K562 (cell line): ENCODE measurements around the gene PFKL. TPM values are rescaled to one million over a fixed set of nuclear protein-coding genes. Genes with fewer than 3 reads are reported as not detected.

Source experiments
- ATAC-seq: fragments of 200-7000 bp; cut with Tn5 transposase; 3 replicates; pipeline ENCODE4 v1.9.1; 2020; ENCODE audit warnings: moderate library complexity
- BruUV-seq: library from RNA; stranded (reverse); fragments of 400-500 nt; replicated peaks from 2 replicates; lab custom pipeline; 2021; lab: Mats Ljungman, UMichigan
- CTCF ChIA-PET: fragments of 300-600 bp; formaldehyde crosslinking; extraction: SDS; loops from one replicate; lab custom pipeline; 2021; ENCODE audit warnings: low intra/inter-chr PET ratio; lab: Yijun Ruan, JAX
- POLR2A ChIA-PET: fragments of 300-600, 350-650 bp; sonication (Branson Sonifier 250); formaldehyde crosslinking; extraction: SDS; loops from one replicate; lab custom pipeline; 2021; ENCODE audit warnings: antibody characterized with exemption, inconsistent platforms; lab: Yijun Ruan, JAX
- DNase-seq, 4 experiments: peaks; one replicate each; pipeline versions ENCODE4 v3.0.0 to v3.0.0-alpha.2; 2011 to 2018; ENCODE audit warnings: low spot score in 3 of 4, mixed read lengths in 3 of 4; ENCODE audit errors: extremely low read depth in 1 of 4
- FAIRE-seq: peaks from 2 replicates; lab custom pipeline; 2011; peaks lifted over from hg19 to GRCh38; lab: Jason Lieb, UNC
- H2AFZ ChIP-seq: 2 replicates; pipeline ENCODE4 v1.6.0; 2011; ENCODE audit warnings: low read depth, low read length, control low read depth, inconsistent platforms
- H3K27ac ChIP-seq: fragments of 200-600 bp; 3 replicates; pipeline ENCODE4 v1.8.0; 2011; ENCODE audit warnings: low read depth, mild to moderate bottlenecking, control low read depth, inconsistent platforms, low read length, moderate library complexity, mixed read lengths; ENCODE audit errors: extremely low read depth
- H3K27me3 ChIP-seq, 2 experiments: fragments of 300-600 bp in 1 of 2; 2 replicates in 1 of 2; 3 replicates in 1 of 2; pipeline versions ENCODE4 v1.6.0 to v1.8.0; 2011; ENCODE audit warnings: inconsistent platforms in 2 of 2, low read length in 2 of 2, mild to moderate bottlenecking in 1 of 2, mixed read lengths in 1 of 2, moderate library complexity in 1 of 2; ENCODE audit not compliant: control insufficient read depth in 2 of 2, insufficient read depth in 2 of 2
- H3K36me3 ChIP-seq: fragments of 300-600 bp; 3 replicates; pipeline ENCODE4 v1.8.0; 2011; ENCODE audit warnings: mild to moderate bottlenecking, low read length, inconsistent platforms; ENCODE audit not compliant: control insufficient read depth, insufficient read depth
- H3K4me1 ChIP-seq, 2 experiments: fragments of 200-600 bp in 1 of 2; replicated peaks in 1 of 2; 2 replicates in 1 of 2; 3 replicates in 1 of 2; pipeline versions ENCODE4 v1.5.1 to v1.8.0; 2011; ENCODE audit warnings: inconsistent platforms in 2 of 2, low read length in 2 of 2, mild to moderate bottlenecking in 1 of 2, mixed read lengths in 1 of 2, moderate library complexity in 1 of 2; ENCODE audit not compliant: control insufficient read depth in 2 of 2, insufficient read depth in 2 of 2
- H3K4me2 ChIP-seq: 2 replicates; pipeline ENCODE4 v1.6.1; 2011; ENCODE audit warnings: low read length, control low read depth, inconsistent platforms, mixed read lengths; ENCODE audit not compliant: insufficient read depth
- H3K4me3 ChIP-seq: fragments of 200-600 bp; sonication (generic), shearing (Covaris generic); 2 replicates; pipeline ENCODE4 v1.5.1; 2016; ENCODE audit warnings: control low read depth, inconsistent platforms
- H3K79me2 ChIP-seq: fragments of 200-600 bp; 3 replicates; pipeline ENCODE4 v1.8.0; 2011; ENCODE audit warnings: low read length, inconsistent platforms; ENCODE audit not compliant: control insufficient read depth, insufficient read depth
- H3K9ac ChIP-seq, 2 experiments: 2 replicates each; pipeline versions ENCODE4 v1.6.0 to v1.6.1; 2011; ENCODE audit warnings: low read depth in 2 of 2, low read length in 2 of 2, control low read depth in 1 of 2, inconsistent platforms in 1 of 2, mild to moderate bottlenecking in 1 of 2, mixed read lengths in 1 of 2; ENCODE audit not compliant: insufficient read depth in 1 of 2
- H3K9me1 ChIP-seq: one replicate; pipeline ENCODE4 v1.6.0; 2011; ENCODE audit warnings: inconsistent platforms, mild to moderate bottlenecking, low read length, moderate library complexity; ENCODE audit not compliant: control insufficient read depth, insufficient read depth
- H3K9me3 ChIP-seq: replicated peaks from 2 replicates; pipeline ENCODE4 v1.5.1; 2011; ENCODE audit warnings: low read depth, low read length, inconsistent platforms; ENCODE audit not compliant: control insufficient read depth, insufficient read depth
- H4K20me1 ChIP-seq: replicated peaks from 2 replicates; pipeline ENCODE4 v1.6.1; 2011; ENCODE audit warnings: low read length, inconsistent platforms, mixed read lengths; ENCODE audit not compliant: control insufficient read depth, insufficient read depth
- BMI1 ChIP-seq: fragments of 150-350 bp; IDR thresholded peaks from 2 replicates; pipeline ENCODE4 v1.6.1; 2014; ENCODE audit warnings: low read length
- PYGO2 ChIP-seq: fragments of 450-650 bp; IDR thresholded peaks from 2 replicates; pipeline ENCODE4 v1.6.1; 2016; ENCODE audit warnings: mild to moderate bottlenecking, missing genetic modification characterization, moderate library complexity, missing compliant biosample characterization
- WGBS: fragments of 100-300 bp; shearing (Covaris generic); methylation state at CpG from one replicate; pipeline ENCODE4 v1.1.6; 2016; ENCODE audit warnings: low coverage, mixed read lengths; ENCODE audit not compliant: insufficient coverage; ENCODE audit errors: missing lambda C conversion rate; 5-methylcytosine and 5-hydroxymethylcytosine counted together
- in situ Hi-C: fragments of 300-500 bp; cut with MboI; formaldehyde crosslinking; loops from 4 replicates; pipeline ENCODE4 v1.15.0; 2018; ENCODE audit warnings: inconsistent platforms, mixed read lengths
- intact Hi-C: fragments of 100-400 bp; cut with micrococcal nuclease; formaldehyde crosslinking; loops from 2 replicates; pipeline ENCODE4 v1.14.2; 2022
- polyA plus RNA-seq, 8 experiments: library from polyadenylated mRNA; depleted of rRNA in 4 of 8; stranded (reverse) in 5 of 8; unstranded in 3 of 8; fragments of >200 nt; fragmentation: Nextera tagmentation in 2 of 8; fragmentation: Illumina TruSeq in 1 of 8; extraction: Ambion mirVana in 2 of 8; extraction: Trizol in 1 of 8; gene quantifications; 2 replicates each; pipeline versions ENCODE4 v1.2.1 to v1.2.3, GENCODE V29; 2011 to 2014; ENCODE audit warnings: inconsistent platforms in 1 of 8, missing spikeins in 1 of 8
- total RNA-seq, 7 experiments: library from RNA; depleted of rRNA in 6 of 7; stranded (reverse); fragments of >200 nt in 6 of 7; fragmentation: Illumina TruSeq in 2 of 7; extraction: Trizol in 2 of 7; gene quantifications; 2 replicates each; pipeline versions ENCODE4 v1.2.1 to v1.2.3, GENCODE V29; 2011 to 2021; ENCODE audit warnings: low replicate concordance in 1 of 7
- TF ChIP-seq, protein P1 (sequence below): fragments of 450-650 bp; IDR thresholded peaks from 2 replicates; pipeline ENCODE4 v1.6.1; 2018; ENCODE audit not compliant: partially characterized antibody

Gene PFKL
- total and polyA plus RNA-seq, 9 of the 15 experiments (the other 6 are each of a cell fraction or from before 2014, with no cell fraction given) = 1.1 to 124 (median 45.6) TPM

- Histone ChIP-seq H4K20me1 (peaks cover 10% of the 10 kb centered on the region), H3K4me1 (peaks cover 0 to 28% of the 10 kb centered on the region in 2 experiments; a peak in 2 of 5 replicates), H3K4me2 (no peak overlapping the region), H3K36me3 (no peaks in the 10 kb centered on the region), H2AFZ (no peak overlapping the region), H3K9ac (no peak overlapping the region), H3K27ac (no peak overlapping the region), H3K27me3 (peaks cover 22 to 53% of the 10 kb centered on the region in 2 experiments), H3K9me3 (no peaks in the 10 kb centered on the region), H3K79me2 (no peaks in the 10 kb centered on the region), H3K4me3 (no peak overlapping the region), H3K9me1 (no peaks in the 10 kb centered on the region)
- in situ Hi-C loops = no loop called here
- FAIRE-seq (no peak), ATAC-seq (no peak), DNase-seq (no peak)
- intact Hi-C loops = no loop called here
- CTCF ChIA-PET = no interaction called here
- POLR2A ChIA-PET = no interaction called here
- TF ChIP-seq, protein P1, sequence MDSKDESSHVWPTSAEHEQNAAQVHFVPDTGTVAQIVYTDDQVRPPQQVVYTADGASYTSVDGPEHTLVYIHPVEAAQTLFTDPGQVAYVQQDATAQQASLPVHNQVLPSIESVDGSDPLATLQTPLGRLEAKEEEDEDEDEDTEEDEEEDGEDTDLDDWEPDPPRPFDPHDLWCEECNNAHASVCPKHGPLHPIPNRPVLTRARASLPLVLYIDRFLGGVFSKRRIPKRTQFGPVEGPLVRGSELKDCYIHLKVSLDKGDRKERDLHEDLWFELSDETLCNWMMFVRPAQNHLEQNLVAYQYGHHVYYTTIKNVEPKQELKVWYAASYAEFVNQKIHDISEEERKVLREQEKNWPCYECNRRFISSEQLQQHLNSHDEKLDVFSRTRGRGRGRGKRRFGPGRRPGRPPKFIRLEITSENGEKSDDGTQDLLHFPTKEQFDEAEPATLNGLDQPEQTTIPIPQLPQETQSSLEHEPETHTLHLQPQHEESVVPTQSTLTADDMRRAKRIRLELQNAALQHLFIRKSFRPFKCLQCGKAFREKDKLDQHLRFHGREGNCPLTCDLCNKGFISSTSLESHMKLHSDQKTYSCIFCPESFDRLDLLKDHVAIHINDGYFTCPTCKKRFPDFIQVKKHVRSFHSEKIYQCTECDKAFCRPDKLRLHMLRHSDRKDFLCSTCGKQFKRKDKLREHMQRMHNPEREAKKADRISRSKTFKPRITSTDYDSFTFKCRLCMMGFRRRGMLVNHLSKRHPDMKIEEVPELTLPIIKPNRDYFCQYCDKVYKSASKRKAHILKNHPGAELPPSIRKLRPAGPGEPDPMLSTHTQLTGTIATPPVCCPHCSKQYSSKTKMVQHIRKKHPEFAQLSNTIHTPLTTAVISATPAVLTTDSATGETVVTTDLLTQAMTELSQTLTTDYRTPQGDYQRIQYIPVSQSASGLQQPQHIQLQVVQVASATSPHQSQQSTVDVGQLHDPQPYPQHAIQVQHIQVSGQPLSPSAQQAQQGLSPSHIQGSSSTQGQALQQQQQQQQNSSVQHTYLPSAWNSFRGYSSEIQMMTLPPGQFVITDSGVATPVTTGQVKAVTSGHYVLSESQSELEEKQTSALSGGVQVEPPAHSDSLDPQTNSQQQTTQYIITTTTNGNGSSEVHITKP = no peak
- TF ChIP-seq PYGO2 (tag) (no peak), BMI1 (no peak)
- 0% methylated on average over 2 of the region's 12 CpGs for WGBS
- BruUV-seq = no TSS peak
Measured at GRCh38 chr21:44262338-44263056, 37.4 kb upstream of the PFKL start.
